ENCODE data around the gene DNAH8.
"Not testable (repeated sequence)": the region's sequence is repeated elsewhere in the genome, so short reads cannot be mapped to it uniquely, and the experiment has no call there.

Gene DNAH8

DNA sequence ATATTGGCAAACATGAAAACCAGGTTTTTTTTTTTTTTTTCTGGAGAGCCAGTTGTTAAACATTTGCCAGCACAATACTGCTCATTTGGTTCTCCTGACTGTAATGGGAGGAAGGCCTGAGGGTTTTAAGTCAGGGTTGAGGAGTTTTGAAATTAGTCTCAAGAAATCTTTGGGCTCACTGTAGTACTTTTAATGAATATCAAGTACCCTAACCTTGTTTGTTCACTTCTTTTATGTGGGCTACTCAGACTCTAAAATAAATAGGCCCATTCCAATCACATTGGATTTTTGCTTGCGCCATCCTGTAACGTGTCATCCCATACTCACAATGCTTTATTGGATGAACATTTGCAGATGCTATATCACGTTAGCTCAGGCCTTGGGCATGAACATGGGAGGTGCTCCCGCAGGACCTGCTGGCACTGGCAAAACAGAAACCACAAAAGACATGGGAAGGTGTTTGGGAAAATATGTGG lies 146.9 kb downstream of the DNAH8 start:
- Mint-ChIP-seq H3K9me3 (no peaks in the 10 kb centered on the region), H3K27ac (no peak overlapping the region), H3K27me3 (peaks cover 12 to 17% of the 10 kb centered on the region in 2 donors), H3K36me3 (ENCODE audit: insufficient read depth) (no peaks in the 10 kb centered on the region), H3K4me3 (no peak overlapping the region), H3K4me1 (ENCODE audit: low read depth in 2 of 2) (no peaks in the 10 kb centered on the region)
- no peak for DNase-seq
- ATAC-seq (replicated peaks): no peak

GRCh38 chr6:38865521-38866174 lies 150.5 kb downstream of the DNAH8 start:
- Mint-ChIP-seq H3K9me3 (no peaks in the 10 kb centered on the region), H3K4me1 (ENCODE audit: low read depth in 2 of 2) (no peaks in the 10 kb centered on the region), H3K27ac (no peak overlapping the region), H3K36me3 (ENCODE audit: insufficient read depth) (no peaks in the 10 kb centered on the region), H3K4me3 (no peak overlapping the region), H3K27me3 (peaks cover 6 to 19% of the 10 kb centered on the region in 2 donors)
- ATAC-seq (replicated peaks) (no peak), DNase-seq (no peak)

- no peak for ATAC-seq (replicated peaks)
- no peaks in the 10 kb centered on the region for H3K36me3 Mint-ChIP-seq (ENCODE audit: insufficient read depth)
- H3K27me3 Mint-ChIP-seq: peaks cover 6 to 8% of the 10 kb centered on the region in 2 donors
- no peak overlapping the region for H3K27ac Mint-ChIP-seq
- no peak overlapping the region for H3K4me3 Mint-ChIP-seq
- no peaks in the 10 kb centered on the region for H3K9me3 Mint-ChIP-seq
- no peaks in the 10 kb centered on the region for H3K4me1 Mint-ChIP-seq (ENCODE audit: low read depth in 2 of 2)
- no peak for DNase-seq
Observed at GRCh38 chr6:38867726-38868125, 152.6 kb downstream of the DNAH8 start.

DNA sequence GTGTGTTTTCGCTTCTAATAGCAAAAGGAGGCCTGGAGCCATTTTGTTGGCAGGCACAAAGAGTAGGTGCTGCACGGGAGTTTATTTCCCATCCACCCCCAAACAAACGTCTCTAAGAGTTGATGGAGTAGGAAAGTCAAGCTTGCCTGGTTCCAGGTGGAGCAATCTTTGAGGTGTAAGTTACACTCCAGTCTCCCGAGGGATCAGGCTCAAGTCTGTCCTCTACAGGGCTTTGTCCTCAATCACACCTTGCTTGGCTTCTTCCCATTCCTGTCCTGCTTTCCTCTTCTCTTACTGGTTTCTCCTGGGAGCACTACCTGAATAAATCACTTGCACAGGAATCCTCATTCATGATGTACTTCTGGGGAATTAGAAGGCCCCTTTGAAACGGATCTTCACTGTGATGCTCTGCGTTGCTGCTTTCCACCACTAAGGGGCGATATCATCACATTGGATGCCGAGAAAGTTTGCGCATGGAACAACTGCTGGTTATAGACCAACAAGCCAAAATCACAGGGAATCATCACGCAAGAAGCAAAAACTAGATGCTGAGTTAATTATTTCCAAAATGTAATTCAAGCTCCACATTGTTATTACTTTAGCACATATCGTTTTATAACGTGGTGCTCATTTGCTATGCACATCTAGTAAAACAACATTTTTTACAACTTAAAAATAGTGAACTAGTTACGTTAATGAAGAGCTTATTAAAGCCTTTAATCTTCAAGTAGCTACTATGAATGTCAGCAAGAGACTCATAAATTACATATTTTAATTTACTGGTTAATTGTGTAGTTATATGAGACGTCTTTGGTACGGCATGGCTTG lies 156.8 kb downstream of the DNAH8 start:
- Mint-ChIP-seq H3K9me3 (no peaks in the 10 kb centered on the region), H3K4me3 (no peak overlapping the region), H3K36me3 (ENCODE audit: insufficient read depth) (no peaks in the 10 kb centered on the region), H3K27me3 (peaks cover 0 to 7% of the 10 kb centered on the region in 2 donors), H3K4me1 (ENCODE audit: low read depth in 2 of 2) (peaks cover 10% of the 10 kb centered on the region in 2 donors), H3K27ac (no peak overlapping the region)
- DNase-seq (peak; percentile 57 to 64 (median 59)), ATAC-seq (replicated peaks) (peak; percentile 23)

GRCh38 chr6:38873001-38873400 lies 157.9 kb downstream of the DNAH8 start:
- peaks cover 0 to 7% of the 10 kb centered on the region in 2 donors for H3K27me3 Mint-ChIP-seq
- H3K4me3 Mint-ChIP-seq: no peak overlapping the region
- no peaks in the 10 kb centered on the region for H3K9me3 Mint-ChIP-seq
- no peak for ATAC-seq (replicated peaks)
- no peaks in the 10 kb centered on the region for H3K36me3 Mint-ChIP-seq (ENCODE audit: insufficient read depth)
- peak overlapping the region in 1 of 2 donors; percentile 11 for H3K27ac Mint-ChIP-seq
- peaks cover 10 to 12% of the 10 kb centered on the region in 2 donors for H3K4me1 Mint-ChIP-seq (ENCODE audit: low read depth in 2 of 2)
- no peak for DNase-seq

DNA sequence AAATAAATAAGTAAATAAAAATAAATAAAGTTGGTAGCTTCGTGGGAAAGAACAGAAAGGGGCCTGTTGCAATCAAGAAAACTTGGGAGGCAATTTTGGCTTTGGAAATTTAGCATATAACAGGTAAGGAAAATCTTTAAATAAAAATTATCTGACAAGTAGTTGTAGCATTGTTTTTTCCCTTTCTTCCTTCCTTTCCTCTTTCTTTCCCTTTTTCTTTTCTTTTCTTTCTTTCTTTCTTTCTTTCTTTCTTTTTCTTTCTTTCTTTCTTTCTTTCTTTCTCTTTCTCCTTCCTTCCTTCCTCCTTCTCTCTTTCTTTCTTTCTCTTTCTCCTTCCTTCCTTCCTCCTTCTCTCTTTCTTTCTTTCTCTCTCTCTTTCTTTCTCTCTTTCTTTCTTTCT lies 158.7 kb downstream of the DNAH8 start:
- peak overlapping the region in 1 of 2 donors; percentile 80 for H3K27ac Mint-ChIP-seq
- not testable (repeated sequence) for H3K9me3 Mint-ChIP-seq; H3K4me3 Mint-ChIP-seq; H3K27me3 Mint-ChIP-seq; H3K36me3 Mint-ChIP-seq (ENCODE audit: insufficient read depth); DNase-seq; ATAC-seq (replicated peaks)
- H3K4me1 Mint-ChIP-seq (ENCODE audit: low read depth in 2 of 2): peaks cover 10 to 14% of the 10 kb centered on the region in 2 donors

DNA sequence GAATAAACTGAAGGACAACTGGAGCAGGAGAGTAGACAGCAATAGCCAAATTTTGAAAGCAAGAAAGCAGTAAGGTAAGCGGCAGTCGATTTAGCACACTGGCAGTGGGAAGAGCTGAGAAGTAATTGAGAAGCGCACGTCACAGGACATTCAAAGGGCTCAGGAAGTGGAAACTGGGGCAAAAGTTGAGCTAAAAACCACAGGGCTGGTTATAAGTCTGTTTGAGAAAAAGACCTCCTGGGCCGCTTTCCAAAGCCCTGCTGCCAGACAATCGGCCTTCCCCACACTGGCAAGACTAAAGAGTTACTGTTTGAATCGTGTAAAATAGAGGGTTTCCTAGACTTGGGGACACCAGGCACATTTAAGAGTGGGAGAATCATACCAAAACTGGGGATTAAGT lies 161.4 kb downstream of the DNAH8 start:
- Mint-ChIP-seq H3K9me3 (no peaks in the 10 kb centered on the region), H3K4me3 (peak overlapping the region; percentile 41 to 44), H3K4me1 (ENCODE audit: low read depth in 2 of 2) (peaks cover 10 to 14% of the 10 kb centered on the region in 2 donors), H3K27me3 (no peaks in the 10 kb centered on the region), H3K27ac (peak overlapping the region; percentile 66 to 91), H3K36me3 (ENCODE audit: insufficient read depth) (no peaks in the 10 kb centered on the region)
- ATAC-seq (replicated peaks) (peak; percentile 98), DNase-seq (peak; percentile 44 to 58 (median 56))

- H3K27me3 Mint-ChIP-seq: no peaks in the 10 kb centered on the region
- no peak for ATAC-seq (replicated peaks)
Observed at GRCh38 chr6:38877721-38878120, 162.6 kb downstream of the DNAH8 start.

DNA sequence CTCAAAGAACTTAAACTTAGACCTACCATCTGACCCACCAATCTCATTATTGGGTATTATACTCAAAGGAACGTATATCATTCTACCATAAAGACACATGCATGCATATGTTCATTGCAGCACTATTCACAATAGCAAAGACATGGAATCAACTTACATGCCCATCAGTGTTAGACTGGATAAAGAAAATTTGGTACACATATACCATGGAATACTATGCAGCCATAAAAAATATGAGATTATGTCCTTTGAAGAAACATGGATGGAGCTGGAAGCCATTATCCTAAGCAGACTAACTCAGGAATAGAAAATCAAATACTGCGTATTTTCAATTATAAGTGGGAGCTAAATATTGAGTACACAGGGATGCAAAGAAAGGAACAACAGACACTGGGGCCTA lies 167.0 kb downstream of the DNAH8 start:
- Mint-ChIP-seq H3K27me3 (no peaks in the 10 kb centered on the region), H3K27ac (no peak overlapping the region), H3K9me3 (no peaks in the 10 kb centered on the region), H3K36me3 (ENCODE audit: insufficient read depth) (no peaks in the 10 kb centered on the region), H3K4me3 (no peak overlapping the region), H3K4me1 (ENCODE audit: low read depth in 2 of 2) (peaks cover 0 to 4% of the 10 kb centered on the region in 2 donors)
- ATAC-seq (replicated peaks): no peak
- DNase-seq: no peak

More at GRCh38 chr6:38877721-38878120, 162.6 kb downstream of the DNAH8 start:
- H3K4me1 Mint-ChIP-seq (ENCODE audit: low read depth in 2 of 2): peaks cover 10 to 14% of the 10 kb centered on the region in 2 donors
- no peaks in the 10 kb centered on the region for H3K36me3 Mint-ChIP-seq (ENCODE audit: insufficient read depth)
- H3K4me3 Mint-ChIP-seq: no peak overlapping the region
- H3K9me3 Mint-ChIP-seq: no peaks in the 10 kb centered on the region
- no peak for DNase-seq
- peak overlapping the region in 1 of 2 donors; percentile 91 for H3K27ac Mint-ChIP-seq

DNA sequence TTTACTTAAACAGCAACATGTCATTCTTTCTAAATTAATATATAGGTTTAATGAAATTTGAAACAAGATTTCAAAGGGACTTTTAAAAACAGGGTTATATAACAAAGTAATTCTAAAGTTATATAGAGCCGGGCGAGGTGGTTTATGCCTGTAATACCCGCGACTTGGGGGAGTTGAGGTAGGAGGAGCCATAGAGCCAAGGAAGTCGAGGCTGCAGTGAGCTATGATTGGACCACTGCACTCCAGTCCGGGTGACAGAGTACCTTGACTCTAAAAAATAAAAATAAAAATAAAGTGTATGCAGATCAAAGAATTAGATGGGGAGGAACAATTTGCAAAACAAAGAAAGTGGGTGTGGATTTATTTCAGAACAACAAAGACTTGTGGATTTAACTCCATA lies 182.4 kb downstream of the DNAH8 start:
- Mint-ChIP-seq H3K9me3 (no peaks in the 10 kb centered on the region), H3K4me3 (no peak overlapping the region)

DNA sequence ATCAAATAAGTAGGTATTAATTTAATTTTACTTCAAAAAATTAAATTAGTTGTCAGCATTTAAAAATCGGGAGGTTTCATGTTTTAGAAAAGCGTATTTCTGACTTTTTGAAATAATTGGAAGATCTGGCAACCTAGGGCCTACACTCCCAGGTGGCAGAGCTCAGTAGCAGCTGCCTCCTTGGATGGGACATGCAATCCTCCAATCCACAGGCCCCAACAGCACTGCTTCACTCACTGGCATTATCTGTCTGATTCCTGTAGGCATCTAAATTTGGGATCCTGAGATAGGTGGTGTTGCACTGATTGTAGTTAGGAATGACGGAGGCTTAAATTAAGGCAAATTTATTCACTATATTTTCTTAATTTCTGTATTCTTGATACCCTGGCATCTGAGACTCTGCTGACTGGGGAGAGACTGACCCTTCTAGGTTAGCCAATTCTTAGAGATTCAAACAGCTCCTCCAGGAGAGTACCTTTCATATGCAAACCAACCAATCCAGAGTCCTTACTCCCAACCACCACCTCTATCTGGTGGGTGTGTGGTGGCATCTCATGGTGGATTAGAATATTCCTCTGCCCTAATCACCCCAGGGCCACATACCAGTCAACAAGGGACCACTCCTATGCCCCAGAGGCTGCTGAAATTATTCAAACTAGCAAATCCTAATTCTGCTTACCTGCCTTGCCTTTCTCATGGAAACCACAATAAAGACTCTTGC lies 186.9 kb downstream of the DNAH8 start:
- H3K9me3 Mint-ChIP-seq: no peaks in the 10 kb centered on the region
- H3K27ac Mint-ChIP-seq: no peak overlapping the region
- no peaks in the 10 kb centered on the region for H3K36me3 Mint-ChIP-seq (ENCODE audit: insufficient read depth)
- ATAC-seq (replicated peaks) (no peak), DNase-seq (no peak)
- peaks cover 13 to 16% of the 10 kb centered on the region in 2 donors for H3K27me3 Mint-ChIP-seq
- H3K4me1 Mint-ChIP-seq (ENCODE audit: low read depth in 2 of 2): no peaks in the 10 kb centered on the region
- H3K4me3 Mint-ChIP-seq: no peak overlapping the region

More for the DNA sequence above, 182.4 kb downstream of the DNAH8 start:
- no peak for ATAC-seq (replicated peaks)
- no peaks in the 10 kb centered on the region for H3K4me1 Mint-ChIP-seq (ENCODE audit: low read depth in 2 of 2)
- H3K27me3 Mint-ChIP-seq: peaks cover 6 to 20% of the 10 kb centered on the region in 2 donors
- no peaks in the 10 kb centered on the region for H3K36me3 Mint-ChIP-seq (ENCODE audit: insufficient read depth)
- DNase-seq: no peak
- H3K27ac Mint-ChIP-seq: no peak overlapping the region

GRCh38 chr6:38906582-38906981 lies 191.5 kb downstream of the DNAH8 start:
- Mint-ChIP-seq H3K27me3 (peaks cover 12 to 13% of the 10 kb centered on the region in 2 donors), H3K4me1 (ENCODE audit: low read depth in 2 of 2) (no peaks in the 10 kb centered on the region), H3K9me3 (no peaks in the 10 kb centered on the region), H3K36me3 (ENCODE audit: insufficient read depth) (no peaks in the 10 kb centered on the region), H3K27ac (no peak overlapping the region), H3K4me3 (no peak overlapping the region)
- ATAC-seq (replicated peaks) (no peak), DNase-seq (no peak)

DNA sequence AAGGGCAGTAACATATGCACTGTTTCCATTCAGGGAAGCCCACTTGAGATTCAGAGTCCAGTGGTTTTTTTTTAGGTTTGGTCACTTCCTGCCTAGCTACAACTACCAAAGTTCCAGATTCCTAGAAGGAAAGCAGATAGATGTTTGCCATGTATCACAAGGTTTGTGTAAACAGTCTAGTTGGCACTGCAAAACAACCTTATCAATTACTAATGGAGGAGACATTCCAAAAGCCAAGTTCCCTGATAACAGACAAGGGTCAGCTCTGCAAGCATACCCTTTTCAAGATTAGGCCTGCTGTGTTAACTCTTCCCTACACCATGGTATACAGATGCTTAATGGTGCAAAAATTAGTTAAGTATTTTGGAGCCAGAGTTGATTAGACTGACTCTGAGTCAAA lies 192.2 kb downstream of the DNAH8 start:
- no peaks in the 10 kb centered on the region for H3K9me3 Mint-ChIP-seq
- H3K27ac Mint-ChIP-seq: no peak overlapping the region
- no peak for ATAC-seq (replicated peaks)
- H3K4me3 Mint-ChIP-seq: no peak overlapping the region
- no peak for DNase-seq
- no peaks in the 10 kb centered on the region for H3K4me1 Mint-ChIP-seq (ENCODE audit: low read depth in 2 of 2)
- no peaks in the 10 kb centered on the region for H3K36me3 Mint-ChIP-seq (ENCODE audit: insufficient read depth)
- peaks cover 9 to 12% of the 10 kb centered on the region in 2 donors for H3K27me3 Mint-ChIP-seq

Measured in effector memory CD8-positive, alpha-beta T cell (primary cell).